Stimulated activated CD8-positive, alpha-beta memory T cell treated with anti-CD3 and anti-CD28 coated beads, Interleukin-7, amount 100 ng/mL, for 1 hour (primary cell): ENCODE measurements around the gene TPST1.
"Not testable (repeated sequence)": the region's sequence is repeated elsewhere in the genome, so short reads cannot be mapped to it uniquely, and the experiment has no call there.

Source experiments
- DNase-seq, 2 donors: peaks; one replicate each; pipeline ENCODE4 v3.0.0-alpha.2; 2020; ENCODE audit warnings: low read depth in 2 of 2

Gene TPST1

GRCh38 chr7:66188645-66189044 is 16.5 kb upstream of the TPST1 start:
- no peak for DNase-seq

DNA sequence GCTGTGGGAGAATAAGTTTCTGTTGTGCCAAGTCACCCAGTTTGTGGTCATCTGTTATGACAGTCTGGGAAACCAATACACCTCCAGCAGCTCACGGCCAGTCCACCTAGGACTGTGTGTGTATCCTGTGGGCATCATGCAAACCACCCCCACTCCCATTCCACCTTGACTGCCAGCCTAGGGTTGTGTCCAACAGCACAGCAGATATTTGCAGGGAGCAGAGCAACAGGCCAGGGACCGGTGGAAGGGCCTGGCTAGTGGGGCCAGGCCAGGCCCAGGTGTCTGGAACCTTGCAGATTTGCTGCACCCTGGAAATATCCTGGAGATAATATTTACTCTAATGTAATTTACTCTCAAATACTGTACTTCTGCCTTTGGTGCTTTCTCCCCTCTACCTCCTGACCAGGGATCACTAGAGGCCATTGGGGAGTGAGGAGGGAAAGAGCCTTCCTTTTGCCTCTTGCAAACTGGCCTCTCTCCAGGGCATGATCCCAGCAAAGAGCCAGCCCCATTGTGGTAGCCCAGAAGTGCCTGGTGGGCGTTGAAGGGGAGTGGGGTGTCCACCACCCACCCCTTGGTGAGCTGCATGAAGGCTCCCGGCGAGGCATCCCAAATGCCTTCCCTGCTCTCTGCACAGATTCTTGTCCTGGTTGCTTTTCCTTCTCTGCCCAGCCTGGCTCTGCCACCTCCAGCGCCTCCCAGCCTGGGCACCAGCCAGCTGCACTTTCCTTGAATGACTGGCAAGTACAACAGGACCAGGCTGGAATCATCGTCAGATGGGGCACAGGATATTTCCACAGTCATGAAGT is 15.2 kb upstream of the TPST1 start:
- DNase-seq, result no peak

GRCh38 chr7:66190504-66190857 is 14.7 kb upstream of the TPST1 start:
- no peak for DNase-seq

GRCh38 chr7:66193146-66193725 is 11.9 kb upstream of the TPST1 start:
- DNase-seq, result no peak

GRCh38 chr7:66198469-66198868 is 6.7 kb upstream of the TPST1 start:
- DNase-seq, result no peak

GRCh38 chr7:66198956-66199355 is 6.2 kb upstream of the TPST1 start:
- DNase-seq, result no peak

- DNase-seq, result no peak
Observed at GRCh38 chr7:66202441-66202840, 2.7 kb upstream of the TPST1 start.

DNA sequence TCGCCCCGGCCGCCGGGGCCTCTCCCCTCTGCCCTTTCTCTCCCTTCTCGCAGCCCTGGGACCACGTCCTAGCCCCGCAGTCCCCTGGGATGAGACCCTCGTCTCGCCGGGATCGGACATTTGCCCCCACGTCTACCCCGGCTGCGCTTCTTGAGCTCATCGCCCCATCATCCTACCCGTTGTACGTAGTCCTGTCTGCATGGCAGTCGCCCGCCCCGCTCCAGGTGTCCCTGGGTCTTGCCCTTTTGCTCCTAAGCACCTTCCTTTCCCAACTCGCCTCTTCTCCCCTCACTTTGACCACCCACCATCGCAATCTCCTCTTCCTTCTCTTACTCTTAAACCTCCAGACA is 582 bp downstream of the TPST1 start:
- DNase-seq, result no peak

- DNase-seq, result no peak
Observed at GRCh38 chr7:66206119-66206933, 1.2 kb downstream of the TPST1 start.

- DNase-seq, result no peak
Observed at GRCh38 chr7:66206934-66207240, 1.8 kb downstream of the TPST1 start.

DNA sequence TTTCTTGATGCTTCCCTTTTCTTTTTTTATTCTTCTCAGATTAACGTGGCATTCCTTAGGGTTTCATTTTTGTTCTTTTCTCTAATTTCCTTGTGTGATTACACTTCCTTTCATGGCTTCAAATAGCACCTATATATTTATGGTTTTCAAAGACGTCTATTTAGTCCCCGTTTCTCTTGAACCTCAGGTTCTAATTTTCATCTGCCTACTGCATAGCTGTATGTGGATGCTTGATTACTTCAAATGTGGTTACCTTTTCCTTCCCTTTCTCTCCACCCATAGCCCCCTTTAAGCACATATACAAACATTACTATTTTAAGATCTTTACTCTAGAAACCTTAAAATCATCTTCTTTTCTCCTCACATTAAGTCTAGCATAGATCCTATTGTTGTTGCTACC is 2.4 kb downstream of the TPST1 start:
- no peak for DNase-seq

GRCh38 chr7:66211429-66211828 is 6.3 kb downstream of the TPST1 start:
- no peak for DNase-seq

DNA sequence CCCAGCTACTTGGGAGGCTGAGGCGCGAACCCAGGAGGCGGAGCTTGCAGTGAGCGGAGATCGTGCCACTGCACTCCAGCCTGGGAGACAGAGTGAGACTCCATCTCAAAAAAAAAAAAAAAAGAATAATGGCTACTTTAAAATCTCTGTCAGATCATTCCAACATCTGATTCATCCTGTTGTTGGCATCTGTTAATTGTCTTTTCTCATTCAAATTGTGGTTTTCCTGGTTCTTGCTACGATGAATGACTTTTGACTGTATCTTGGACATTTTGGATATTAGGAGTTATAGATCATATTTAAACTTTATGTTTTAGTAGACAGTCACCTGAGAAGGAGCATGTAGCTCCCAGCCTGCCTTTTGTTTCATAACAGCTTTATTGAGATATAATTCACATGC is 8.5 kb downstream of the TPST1 start:
- no peak for DNase-seq

GRCh38 chr7:66216687-66217086 is 11.6 kb downstream of the TPST1 start:
- DNase-seq, result no peak

DNA sequence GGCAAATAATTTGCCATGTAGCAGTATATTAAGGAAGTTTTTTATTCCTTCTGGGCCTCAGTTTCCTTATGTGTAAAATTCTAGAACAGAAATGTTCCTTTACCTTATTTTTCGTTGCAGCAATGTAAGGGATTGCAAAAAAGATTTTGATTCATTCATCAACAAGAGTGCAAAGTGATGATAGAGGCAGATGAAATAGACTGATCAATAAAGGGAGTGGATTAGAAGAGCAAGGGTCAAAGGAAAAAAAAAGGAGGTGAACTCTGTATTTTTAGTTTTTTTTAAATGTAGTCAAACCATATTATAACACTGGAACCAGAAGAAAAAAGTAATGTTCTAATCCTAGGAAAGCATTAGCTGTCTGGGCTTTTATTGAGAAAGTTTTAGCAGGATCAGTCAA is 14.7 kb downstream of the TPST1 start:
- DNase-seq, result no peak

- no peak for DNase-seq
Observed at GRCh38 chr7:66221442-66221841, 16.3 kb downstream of the TPST1 start.

DNA sequence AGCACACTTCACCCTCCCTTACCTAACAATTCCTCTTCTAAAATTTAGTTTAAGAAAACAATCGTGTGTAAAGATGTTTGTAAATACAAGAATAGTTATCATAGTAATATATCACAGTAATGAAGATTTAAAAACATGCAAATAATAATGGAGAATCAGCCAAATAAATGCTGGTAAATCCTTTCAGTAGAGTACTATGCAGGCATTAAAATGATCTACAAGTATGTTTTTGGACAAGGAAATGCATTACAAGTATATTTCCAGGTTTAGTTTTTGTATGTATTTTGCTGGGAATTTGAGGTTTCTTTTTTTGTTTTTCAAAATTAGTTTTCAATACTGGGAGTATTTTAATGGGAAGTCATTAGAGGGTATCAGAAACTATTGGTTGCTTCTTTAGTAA is 22.7 kb downstream of the TPST1 start:
- no peak for DNase-seq

DNA sequence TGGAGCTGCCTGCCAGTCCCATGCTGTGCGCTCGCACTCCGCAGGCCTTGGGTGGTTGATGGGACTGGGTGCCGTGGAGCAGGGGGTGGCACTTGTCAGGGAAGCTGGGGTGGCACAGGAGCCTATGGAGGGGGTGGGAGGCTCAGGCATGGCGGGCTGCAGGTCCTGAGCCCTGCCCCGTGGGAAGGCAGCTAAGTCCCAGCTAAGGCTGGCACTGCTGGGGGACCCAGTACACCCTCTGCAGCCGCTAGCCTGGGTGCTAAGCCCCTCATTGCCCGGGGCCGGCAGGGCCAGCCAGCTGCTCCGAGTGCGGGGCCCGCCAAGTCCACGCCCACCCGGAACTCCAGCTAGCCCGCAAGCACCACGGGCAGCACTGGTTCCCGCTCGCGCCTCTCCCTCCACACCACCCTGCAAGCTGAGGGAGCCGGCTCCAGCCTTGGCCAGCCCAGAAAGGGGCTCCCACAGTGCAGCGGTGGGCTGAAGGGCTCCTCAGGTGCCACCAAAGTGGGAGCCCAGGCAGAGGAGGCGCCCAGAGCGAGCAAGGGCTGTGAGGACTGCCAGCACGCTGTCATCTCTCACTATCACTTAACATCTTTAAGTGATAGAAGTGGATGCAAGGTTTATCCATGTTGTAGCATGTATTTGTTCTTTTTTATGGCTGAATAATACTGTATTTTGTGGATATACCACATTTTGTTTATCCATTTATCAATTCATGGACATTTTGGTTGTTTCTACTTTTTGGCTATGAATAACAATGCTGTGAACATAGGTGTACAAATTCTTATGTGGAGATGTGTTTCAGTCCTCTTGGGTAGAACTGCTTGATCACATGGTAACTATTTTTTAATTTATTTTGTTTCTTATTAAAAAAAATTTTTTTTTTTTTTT is 26.4 kb downstream of the TPST1 start:
- DNase-seq, result not testable (repeated sequence)

- DNase-seq, result no peak
Observed at GRCh38 chr7:66233638-66234037, 28.5 kb downstream of the TPST1 start.

GRCh38 chr7:66236713-66237303 is 31.7 kb downstream of the TPST1 start:
- DNase-seq, result no peak

GRCh38 chr7:66237906-66238772 is 33.0 kb downstream of the TPST1 start:
- no peak for DNase-seq
